HepG2 (cell line): ENCODE results near the gene P2RX1. TPM values are rescaled to one million over a fixed set of nuclear protein-coding genes. Genes with fewer than 3 reads are reported as not detected.

ENCODE experiments used
- ATAC-seq: fragments of 200-7000 bp; cut with Tn5 transposase; 3 replicates; pipeline ENCODE4 v1.9.1; 2020; ENCODE audit warnings: mild to moderate bottlenecking, moderate library complexity
- BruUV-seq: library from RNA; stranded (reverse); fragments of 400-500 nt; replicated peaks from 2 replicates; lab custom pipeline; 2021; lab: Mats Ljungman, UMichigan
- CTCF ChIA-PET: fragments of 300-600 bp; formaldehyde crosslinking; extraction: SDS; loops from one replicate; lab custom pipeline; 2021; ENCODE audit warnings: low total read pairs, inconsistent platforms, low intra/inter-chr PET ratio; lab: Yijun Ruan, JAX
- POLR2A ChIA-PET: fragments of 350-600 bp; sonication (Branson Sonifier 250); formaldehyde crosslinking; loops from one replicate; lab custom pipeline; 2020; ENCODE audit warnings: antibody characterized with exemption, inconsistent platforms; lab: Yijun Ruan, JAX
- DNase-seq: peaks from one replicate; pipeline ENCODE4 v3.0.0-alpha.2; 2015; ENCODE audit warnings: low spot score
- FAIRE-seq: peaks from 3 replicates; lab custom pipeline; 2011; peaks lifted over from hg19 to GRCh38; lab: Jason Lieb, UNC
- H2AFZ ChIP-seq: one replicate; pipeline ENCODE4 v1.6.1; 2011; ENCODE audit warnings: low read length, inconsistent platforms
- H3K27ac ChIP-seq: fragments of 300-600 bp; 3 replicates; pipeline ENCODE4 v1.8.0; 2011; ENCODE audit warnings: mixed run types, mild to moderate bottlenecking, mixed read lengths, low read length, inconsistent platforms; ENCODE audit not compliant: insufficient read depth; ENCODE audit errors: extremely low read length
- H3K27me3 ChIP-seq, 2 experiments: fragments of 200-600 bp in 1 of 2; 2 replicates in 1 of 2; 3 replicates in 1 of 2; pipeline versions ENCODE4 v1.6.0 to v1.8.0; 2011; ENCODE audit warnings: low read length in 2 of 2, mild to moderate bottlenecking in 2 of 2, moderate library complexity in 2 of 2, inconsistent platforms in 1 of 2; ENCODE audit not compliant: insufficient read depth in 2 of 2, control insufficient read depth in 1 of 2
- H3K36me3 ChIP-seq, 2 experiments: fragments of 200-600 bp in 1 of 2; replicated peaks in 1 of 2; 2 replicates in 1 of 2; 3 replicates in 1 of 2; pipeline versions ENCODE4 v1.5.1 to v1.8.0; 2011; ENCODE audit warnings: low read length in 2 of 2, inconsistent platforms in 1 of 2; ENCODE audit not compliant: insufficient read depth in 2 of 2, control insufficient read depth in 1 of 2
- H3K4me1 ChIP-seq: 2 replicates; pipeline ENCODE4 v1.5.1; 2012; ENCODE audit warnings: low read length, inconsistent platforms; ENCODE audit not compliant: insufficient read depth
- H3K4me2 ChIP-seq: 2 replicates; pipeline ENCODE4 v1.6.0; 2011; ENCODE audit warnings: low read depth, low read length, inconsistent platforms
- H3K4me3 ChIP-seq, 3 experiments: fragments of 200-600 bp in 1 of 3; sonication (generic), shearing (Covaris generic) in 1 of 3; replicated peaks in 1 of 3; 2 replicates each; pipeline ENCODE4 v1.5.1; 2011 to 2016; ENCODE audit warnings: low read length in 3 of 3, inconsistent platforms in 2 of 3, low read depth in 2 of 3, mild to moderate bottlenecking in 2 of 3, control low read depth in 1 of 3, mixed read lengths in 1 of 3; ENCODE audit not compliant: insufficient read depth in 1 of 3
- H3K79me2 ChIP-seq: one replicate; pipeline ENCODE4 v1.6.1; 2011; ENCODE audit warnings: low read length, inconsistent platforms; ENCODE audit not compliant: insufficient read depth
- H3K9ac ChIP-seq: 2 replicates; pipeline ENCODE4 v1.6.0; 2011; ENCODE audit warnings: mild to moderate bottlenecking, low read depth, low read length, inconsistent platforms; ENCODE audit not compliant: insufficient read depth
- H3K9me3 ChIP-seq: 2 replicates; pipeline ENCODE4 v1.5.1; 2012; ENCODE audit warnings: mild to moderate bottlenecking, low read length
- H4K20me1 ChIP-seq: 2 replicates; pipeline ENCODE4 v1.6.0; 2011; ENCODE audit warnings: inconsistent platforms, mild to moderate bottlenecking, low read length, moderate library complexity; ENCODE audit not compliant: insufficient read depth
- DMAP1 ChIP-seq: IDR thresholded peaks from 2 replicates; pipeline ENCODE4 v1.6.1; 2016
- ZNF101 ChIP-seq: sonication (generic); formaldehyde crosslinking; IDR thresholded peaks from 2 replicates; pipeline ENCODE4 v1.4.0; 2020; ENCODE audit warnings: mild to moderate bottlenecking, low read depth, missing genetic modification reagents, borderline replicate concordance
- ZNF569 ChIP-seq: sonication (generic); formaldehyde crosslinking; IDR thresholded peaks from 2 replicates; pipeline ENCODE4 v1.5.0; 2020; ENCODE audit warnings: mild to moderate bottlenecking, missing genetic modification reagents, moderate library complexity, borderline replicate concordance
- WGBS: methylation state at CpG from one replicate; pipeline ENCODE4 v1.1.6; 2017; ENCODE audit warnings: low lambda C conversion rate; 5-methylcytosine and 5-hydroxymethylcytosine counted together
- in situ Hi-C: cut with HindIII; loops from 2 replicates; pipeline ENCODE4 v1.10.0; 2017; ENCODE audit warnings: low pct_unique_long_range_greater_than_20kb; ENCODE audit not compliant: extremely low pct_ligation_motif_present
- intact Hi-C: fragments of 100-400 bp; cut with micrococcal nuclease; formaldehyde crosslinking; loops from one replicate; pipeline ENCODE4 v1.10.0; 2022; ENCODE audit not compliant: unreplicated experiment
- polyA plus RNA-seq, 8 experiments: library from polyadenylated mRNA; depleted of rRNA in 3 of 8; stranded (reverse) in 7 of 8; unstranded in 1 of 8; fragments of >200 nt; fragmentation: Illumina TruSeq in 4 of 8; extraction: Trizol in 4 of 8; gene quantifications; 2 replicates each; pipeline versions ENCODE4 v1.2.1 to v1.2.3, GENCODE V29; 2011 to 2016; ENCODE audit warnings: low read depth in 4 of 8, missing spikeins in 1 of 8, mixed read lengths in 1 of 8; ENCODE audit not compliant: insufficient read depth in 1 of 8
- total RNA-seq, 5 experiments: library from RNA; depleted of rRNA; stranded (reverse); fragments of >200 nt; fragmentation: Illumina TruSeq; extraction: Trizol; gene quantifications; 2 replicates each; pipeline ENCODE4 v1.2.3, GENCODE V29; 2016; ENCODE audit warnings: low read depth in 1 of 5
- TF ChIP-seq, protein P1 (sequence below): sonication (generic); formaldehyde crosslinking; IDR thresholded peaks from 2 replicates; pipeline ENCODE4 v1.9.0; 2022; ENCODE audit warnings: low read depth, missing genetic modification reagents

Gene P2RX1
- total and polyA plus RNA-seq, 2 of the 13 experiments (the other 11 are each of a cell fraction or from before 2014, with no cell fraction given): 0.04 to 0.50 TPM

DNA sequence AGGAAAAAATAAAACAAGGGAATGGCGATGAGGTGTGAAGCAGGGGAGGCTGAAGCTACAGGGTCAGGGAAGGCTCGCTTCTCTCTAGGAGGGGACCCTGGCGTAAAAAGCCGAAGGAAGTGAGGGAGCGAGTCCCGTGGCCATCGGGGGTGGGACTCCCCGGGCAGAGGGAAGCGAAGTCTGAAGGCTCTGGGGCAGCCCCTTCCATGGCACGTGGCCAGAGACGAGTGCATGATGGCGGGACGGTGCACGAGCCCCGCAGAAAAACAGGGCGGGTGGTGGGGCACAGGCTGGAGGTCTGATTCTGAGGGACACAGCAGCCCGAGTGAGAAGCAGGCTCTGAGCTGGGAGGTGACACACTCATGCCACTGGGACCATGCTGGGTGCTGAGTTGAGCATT, 49.2 kb downstream of the P2RX1 start:
- POLR2A ChIA-PET: no interaction called here
- Histone ChIP-seq H3K27me3 (no peaks in the 10 kb centered on the region), H3K4me1 (peaks cover 15% of the 10 kb centered on the region), H3K4me3 (no peak overlapping the region), H3K27ac (no peak overlapping the region), H3K79me2 (no peaks in the 10 kb centered on the region), H2AFZ (no peak overlapping the region), H3K9ac (no peak overlapping the region), H3K9me3 (no peaks in the 10 kb centered on the region), H3K36me3 (no peaks in the 10 kb centered on the region), H3K4me2 (no peak overlapping the region), H4K20me1 (no peaks in the 10 kb centered on the region)
- TF ChIP-seq ZNF101 (CRISPR knock-in tag): no peak
- TF ChIP-seq DMAP1 (CRISPR knock-in tag): no peak
- in situ Hi-C loops (loop anchor here (5.0 kb wide), 1 partner anchor 45 kb away; no protein-coding TSS in a partner anchor), intact Hi-C loops (no loop called here)
- BruUV-seq: no TSS peak
- DNase-seq (no peak), FAIRE-seq (no peak), ATAC-seq (no peak; the same call in 2 of the 3 replicates)
- WGBS: 86% methylated on average over 17 of the region's 17 CpGs
- CTCF ChIA-PET: no interaction called here

DNA sequence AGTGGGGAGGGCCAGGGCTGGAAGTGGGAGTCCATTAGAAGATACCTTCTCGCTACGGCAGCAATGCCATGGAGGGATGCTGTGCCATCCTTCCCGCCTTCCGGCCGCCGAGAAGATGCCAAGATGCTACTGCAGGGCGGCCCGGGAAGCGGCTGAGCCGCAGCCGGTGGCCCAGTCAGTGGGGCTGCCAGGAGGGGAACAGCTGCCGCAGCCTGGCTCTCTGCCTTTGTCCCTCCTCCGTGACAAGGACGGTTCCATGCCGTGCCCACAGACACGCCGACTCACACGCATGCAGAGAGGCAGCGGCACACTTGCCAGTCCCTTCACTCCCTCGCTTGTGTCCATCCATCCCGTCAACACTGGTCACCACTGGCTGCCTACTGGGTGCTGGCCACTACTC, 50.0 kb downstream of the P2RX1 start:
- WGBS: 94% methylated on average over 12 of the region's 21 CpGs
- no peaks in the 10 kb centered on the region for H3K27me3 ChIP-seq
- ChIA-PET POLR2A (no interaction called here), CTCF (no interaction called here)
- no peak overlapping the region for H3K9ac ChIP-seq
- DNase-seq: no peak
- no peaks in the 10 kb centered on the region for H3K9me3 ChIP-seq
- H3K36me3 ChIP-seq: no peaks in the 10 kb centered on the region
- no peaks in the 10 kb centered on the region for H4K20me1 ChIP-seq
- no peak overlapping the region for H3K4me2 ChIP-seq
- H3K4me1 ChIP-seq: peaks cover 15% of the 10 kb centered on the region
- TF ChIP-seq, protein P1, sequence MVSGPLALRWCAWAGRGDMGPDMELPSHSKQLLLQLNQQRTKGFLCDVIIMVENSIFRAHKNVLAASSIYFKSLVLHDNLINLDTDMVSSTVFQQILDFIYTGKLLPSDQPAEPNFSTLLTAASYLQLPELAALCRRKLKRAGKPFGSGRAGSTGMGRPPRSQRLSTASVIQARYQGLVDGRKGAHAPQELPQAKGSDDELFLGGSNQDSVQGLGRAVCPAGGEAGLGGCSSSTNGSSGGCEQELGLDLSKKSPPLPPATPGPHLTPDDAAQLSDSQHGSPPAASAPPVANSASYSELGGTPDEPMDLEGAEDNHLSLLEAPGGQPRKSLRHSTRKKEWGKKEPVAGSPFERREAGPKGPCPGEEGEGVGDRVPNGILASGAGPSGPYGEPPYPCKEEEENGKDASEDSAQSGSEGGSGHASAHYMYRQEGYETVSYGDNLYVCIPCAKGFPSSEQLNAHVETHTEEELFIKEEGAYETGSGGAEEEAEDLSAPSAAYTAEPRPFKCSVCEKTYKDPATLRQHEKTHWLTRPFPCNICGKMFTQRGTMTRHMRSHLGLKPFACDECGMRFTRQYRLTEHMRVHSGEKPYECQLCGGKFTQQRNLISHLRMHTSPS: no peak
- no peak for TF ChIP-seq ZNF569 (CRISPR knock-in tag)
- no peak for FAIRE-seq
- H3K4me3 ChIP-seq: no peak overlapping the region
- no peak overlapping the region for H2AFZ ChIP-seq
- in situ Hi-C loops: loop anchor here (5.0 kb wide), 1 partner anchor 46 kb away; no protein-coding TSS in a partner anchor
- ATAC-seq: no peak
- no peaks in the 10 kb centered on the region for H3K79me2 ChIP-seq
- H3K27ac ChIP-seq: no peak overlapping the region
- BruUV-seq: no TSS peak
- intact Hi-C loops: no loop called here
